CD4-positive, alpha-beta T cell treated with Interleukin-2 at 100 ng/mL for 4 hours (primary cell): Measurements from ENCODE around the gene FRRS1L.

Experiments used
- DNase-seq: peaks from one replicate; pipeline ENCODE4 v3.0.0-alpha.2; 2020; ENCODE audit warnings: low spot score

Gene FRRS1L

DNA sequence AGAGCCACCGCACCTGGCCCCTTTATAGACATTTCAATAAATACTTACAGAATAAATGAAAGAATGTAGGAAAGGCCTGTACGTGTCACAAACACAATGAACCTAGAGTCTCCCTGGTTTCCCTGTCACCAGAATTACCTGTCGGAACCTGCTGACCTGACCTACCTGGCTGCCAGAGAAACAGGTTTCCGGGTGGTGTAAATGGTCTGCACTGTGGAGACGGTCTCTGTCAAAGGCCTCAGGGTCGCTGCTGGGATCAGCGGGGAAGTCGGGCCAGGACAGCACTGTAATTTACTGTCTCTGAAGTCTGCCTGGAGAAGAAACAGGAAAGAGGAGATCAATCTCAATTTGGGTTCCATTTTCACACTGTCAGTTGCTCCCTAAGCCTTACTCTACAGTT is 9.3 kb upstream of the FRRS1L start:
- no peak for DNase-seq

DNA sequence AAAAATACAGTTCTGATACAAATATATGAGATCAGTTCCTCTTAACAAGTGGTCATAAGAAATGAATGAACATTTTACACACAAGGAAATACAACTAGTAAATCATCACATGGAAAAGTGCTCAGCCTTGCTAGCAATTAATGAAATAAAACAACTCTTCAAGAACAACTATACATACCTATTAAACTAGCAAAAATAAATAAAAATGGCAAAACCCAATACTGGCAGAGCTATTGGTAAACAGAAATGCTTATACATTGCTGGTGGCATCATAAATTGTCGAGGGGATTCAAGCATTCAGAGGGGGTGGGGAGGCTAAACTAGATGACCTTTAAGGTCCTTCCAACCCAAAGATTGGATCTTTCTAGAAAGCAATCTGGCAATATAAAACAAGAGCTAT is 5.9 kb upstream of the FRRS1L start:
- no peak for DNase-seq

DNA sequence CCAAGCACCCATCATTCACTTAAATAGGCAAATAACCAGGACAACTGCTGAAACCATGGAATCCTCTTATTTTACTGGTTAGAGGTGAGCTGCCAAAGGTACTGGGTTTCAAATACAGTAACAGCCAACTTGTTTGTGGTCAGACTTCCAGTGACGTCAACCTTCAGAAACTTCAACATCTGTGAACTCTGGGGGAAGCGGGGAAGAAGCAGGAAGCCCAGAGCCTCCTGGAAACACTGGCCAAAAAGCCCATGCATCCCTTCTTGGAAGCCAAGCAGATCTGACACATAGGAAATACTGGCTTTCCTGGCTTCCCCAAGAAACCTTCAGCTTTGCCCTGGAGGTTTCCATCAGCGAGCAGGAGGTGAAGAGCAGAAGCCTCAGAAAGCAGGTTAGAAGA is 4.9 kb upstream of the FRRS1L start:
- no peak for DNase-seq

DNA sequence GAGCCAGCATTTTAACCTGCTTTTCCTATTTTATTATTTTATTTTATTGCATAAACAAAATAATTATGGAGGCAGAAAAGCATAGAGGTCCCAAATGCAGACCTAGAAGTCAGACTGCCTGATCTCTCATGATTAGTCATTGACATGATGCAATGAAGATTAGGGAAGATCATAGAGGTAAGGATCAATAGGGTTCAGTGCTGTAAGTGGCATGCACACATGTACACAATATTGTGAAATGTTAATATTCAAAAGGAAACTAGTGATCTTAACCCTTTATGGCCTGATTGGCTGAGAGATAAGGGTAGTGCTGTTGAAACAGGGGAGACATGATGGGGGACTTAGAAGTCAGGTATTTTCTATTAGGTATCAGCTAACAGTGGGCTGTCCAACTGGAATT is 1.1 kb upstream of the FRRS1L start:
- DNase-seq = no peak

DNA sequence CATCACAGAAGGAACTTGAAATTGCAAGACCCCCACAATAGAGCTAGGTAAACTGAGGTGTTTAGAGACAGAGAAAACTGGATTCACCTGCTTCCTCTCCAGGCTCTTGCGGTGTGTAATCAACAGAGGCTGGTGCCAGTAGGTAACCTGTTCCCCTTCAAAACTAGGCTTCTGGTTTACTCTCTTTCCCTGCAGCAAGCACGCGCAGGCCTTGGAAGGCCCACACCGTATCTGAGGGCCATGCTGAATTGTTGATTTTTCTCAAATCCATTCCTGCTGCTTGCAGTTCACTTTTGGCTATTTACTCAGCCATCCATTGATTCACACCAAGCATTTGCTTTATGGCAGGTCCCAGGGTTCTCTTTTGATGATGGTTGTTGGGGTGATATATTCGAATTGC is 667 bp upstream of the FRRS1L start:
- no peak for DNase-seq

DNA sequence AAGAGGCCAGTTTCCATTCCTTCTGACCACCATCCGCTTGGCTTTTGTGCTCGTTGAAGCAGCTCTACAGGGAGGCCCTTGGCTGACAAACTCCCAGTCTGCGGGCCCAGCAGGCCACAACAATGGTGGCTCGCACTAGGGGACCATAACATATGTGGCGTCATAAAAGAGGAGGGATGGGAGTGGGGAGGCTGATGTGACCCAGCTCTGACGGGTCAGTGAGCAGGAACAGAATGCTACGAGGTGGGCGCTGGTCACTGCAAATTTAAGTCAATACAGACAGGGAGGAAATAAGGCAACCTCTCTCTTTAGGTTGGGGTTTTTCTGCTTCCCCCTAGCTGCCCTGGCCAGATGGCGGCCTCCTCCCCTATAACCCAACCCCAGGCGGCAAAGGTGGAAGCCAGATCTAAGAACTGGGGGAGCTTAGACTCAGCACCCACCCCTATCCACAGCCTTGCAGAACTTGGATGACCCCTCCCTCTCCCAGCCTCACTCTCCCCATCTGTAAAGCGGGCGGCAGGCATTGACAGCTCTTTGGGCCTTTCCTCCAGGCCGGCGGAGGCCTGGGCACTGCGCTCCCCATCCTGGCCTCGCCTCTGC is 778 bp downstream of the FRRS1L start:
- no peak for DNase-seq

DNA sequence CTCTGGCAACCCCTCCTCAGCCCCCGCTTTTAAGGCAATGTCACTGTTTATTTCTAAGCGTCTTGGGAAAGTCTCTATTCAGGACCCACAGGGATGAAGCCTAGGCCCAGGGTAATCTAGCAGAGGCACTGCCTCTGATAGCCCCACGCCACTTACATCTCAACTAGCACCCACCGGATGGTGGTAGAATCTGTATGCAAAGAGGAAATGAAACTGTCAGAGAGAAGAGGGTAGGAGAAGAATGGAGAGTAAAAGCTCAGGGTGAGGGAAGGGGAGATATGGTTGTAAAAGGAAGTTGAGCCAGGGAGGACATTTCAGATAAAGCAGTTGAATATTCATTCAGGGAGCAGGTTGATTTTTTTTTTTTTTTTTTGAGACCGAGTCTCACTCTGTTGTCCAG is 3.0 kb downstream of the FRRS1L start:
- no peak for DNase-seq

DNA sequence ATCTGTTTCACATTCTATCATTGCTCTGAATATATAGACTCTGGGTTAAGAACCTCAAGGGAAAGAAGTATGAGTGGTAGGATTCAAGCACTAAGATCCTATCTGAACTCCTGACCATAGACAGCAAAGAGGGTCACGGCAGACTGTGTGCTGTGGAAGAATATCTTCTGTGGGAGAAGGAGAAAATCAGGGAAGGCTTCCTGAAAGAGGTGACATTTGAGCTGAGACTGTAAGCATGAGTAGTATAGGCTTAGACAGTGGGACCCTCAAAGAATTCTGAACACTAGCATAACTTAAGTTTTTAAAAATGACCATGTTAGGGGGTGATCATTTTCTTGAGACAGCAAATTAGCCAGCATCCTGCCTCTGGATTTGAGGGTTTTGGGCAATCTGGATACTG is 3.9 kb downstream of the FRRS1L start:
- no peak for DNase-seq

DNA sequence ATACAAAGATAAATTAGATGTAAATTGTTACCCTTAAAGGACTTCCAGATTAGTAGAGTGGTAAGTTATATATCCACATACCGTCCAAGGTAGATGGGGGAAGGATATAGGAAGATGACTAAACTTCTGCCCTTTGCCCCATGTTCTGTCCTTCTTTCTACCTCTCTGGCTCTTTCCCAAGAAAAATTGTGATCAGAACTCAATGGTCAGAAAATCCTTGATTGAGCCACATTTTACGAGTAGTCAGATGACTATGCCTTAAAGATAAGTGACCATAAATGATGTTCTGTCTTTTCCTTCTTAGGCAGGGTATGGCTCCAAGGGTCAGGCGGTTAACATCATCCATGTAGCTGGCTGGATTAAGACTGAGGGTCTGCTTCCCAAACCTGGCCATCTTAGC is 4.4 kb downstream of the FRRS1L start:
- no peak for DNase-seq

DNA sequence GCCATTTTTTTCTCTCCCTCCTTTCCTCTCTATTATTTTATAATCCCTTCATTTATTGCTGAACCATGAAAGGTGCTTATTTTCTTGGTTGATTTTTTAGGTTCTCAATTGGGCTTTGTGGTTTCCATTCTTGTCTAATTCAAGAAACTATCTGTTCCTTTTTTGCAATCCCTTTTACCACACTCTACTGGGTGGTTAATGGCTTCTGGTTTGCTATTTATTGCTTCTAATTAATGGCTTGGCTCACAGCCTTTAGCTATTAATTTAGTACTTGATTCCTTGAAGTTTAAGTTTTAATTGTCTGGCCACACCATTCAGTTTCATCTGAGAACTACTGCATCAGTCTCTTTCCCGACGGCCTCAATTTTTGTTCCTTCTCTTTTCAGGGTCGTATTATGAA is 5.6 kb downstream of the FRRS1L start:
- DNase-seq = no peak

DNA sequence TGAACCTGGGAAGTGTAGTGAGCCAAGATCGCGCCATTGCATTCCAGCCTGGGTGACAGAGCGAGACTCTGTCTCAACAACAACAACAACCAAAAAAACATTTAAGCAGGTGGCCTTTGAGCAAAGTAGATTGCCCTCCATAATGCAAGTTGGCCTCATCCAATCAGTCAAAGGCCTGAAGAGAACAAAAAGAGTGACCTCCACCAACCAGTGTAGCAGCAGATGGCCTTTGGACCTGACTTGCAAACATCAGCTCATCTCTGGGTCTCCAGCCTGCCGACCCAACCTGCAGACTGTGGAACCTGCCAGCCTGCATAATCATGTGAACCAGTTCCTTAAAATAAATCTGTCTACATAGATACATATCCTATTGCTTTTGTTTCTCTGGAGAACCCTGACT is 7.5 kb downstream of the FRRS1L start:
- DNase-seq = no peak

DNA sequence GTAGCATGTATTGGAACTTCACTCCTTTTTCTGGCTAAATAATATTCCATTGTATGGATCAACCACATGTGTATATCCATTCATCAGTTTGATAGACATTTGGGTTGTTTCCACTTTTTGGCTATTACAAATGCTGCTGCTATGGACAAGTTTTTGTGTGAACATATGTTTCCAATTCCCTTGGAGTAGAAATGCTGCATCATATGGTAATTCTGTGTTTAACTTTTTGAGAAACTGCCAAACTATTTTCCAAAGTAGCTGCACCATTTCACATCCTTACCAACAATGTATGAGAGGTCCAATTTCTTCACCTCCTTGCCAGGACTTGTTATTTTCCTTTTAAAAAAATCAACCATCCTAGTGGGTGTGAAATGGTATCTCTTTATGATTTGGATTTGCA is 8.4 kb downstream of the FRRS1L start:
- no peak for DNase-seq

DNA sequence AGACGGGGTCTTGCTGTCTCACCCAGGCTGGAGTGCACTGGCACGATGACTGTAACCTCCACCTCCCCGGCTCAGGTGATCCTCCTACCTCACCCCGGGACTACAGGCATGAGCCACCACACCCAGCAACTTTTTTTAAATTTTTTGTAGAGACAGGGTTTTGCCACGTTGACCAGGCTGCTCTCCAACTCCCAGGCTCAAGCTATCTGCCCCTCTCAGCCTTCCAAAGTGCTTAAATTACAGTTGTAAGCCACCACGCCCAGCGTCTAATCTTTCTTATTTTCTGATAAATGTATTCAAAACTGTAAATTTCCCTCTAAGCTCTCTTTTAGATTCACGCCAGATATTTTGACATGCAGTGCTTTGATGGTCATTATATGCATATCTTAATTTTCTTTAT is 10.3 kb downstream of the FRRS1L start:
- DNase-seq = no peak

DNA sequence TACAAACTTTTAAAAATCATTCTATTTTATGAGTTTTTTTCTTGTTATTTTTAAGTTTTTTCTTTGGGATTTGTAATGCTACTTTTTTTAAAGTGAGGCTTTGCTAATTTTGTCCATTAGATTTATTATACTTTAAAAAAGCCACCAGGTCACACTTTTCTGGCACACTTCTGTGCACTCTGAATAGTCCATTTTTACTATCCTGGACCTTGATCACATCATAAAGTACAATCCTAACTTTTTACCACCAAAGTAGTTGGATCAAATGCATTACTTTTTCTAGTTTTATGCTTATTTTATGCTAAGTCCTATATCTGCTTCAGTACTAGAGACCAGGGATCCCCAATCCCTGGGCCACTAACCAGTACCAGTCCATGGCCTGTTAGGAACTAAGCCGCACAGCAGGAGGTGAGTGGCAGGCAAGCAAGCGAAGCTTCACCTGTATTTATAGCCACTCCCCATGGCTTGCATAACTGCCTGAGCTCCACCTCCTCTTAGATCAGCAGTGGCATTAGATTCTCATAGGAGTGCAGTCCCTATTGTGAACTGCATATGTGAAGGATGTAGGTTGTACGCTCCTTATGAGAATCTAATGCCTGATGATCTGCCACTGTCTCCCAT is 16.0 kb downstream of the FRRS1L start:
- DNase-seq = no peak

DNA sequence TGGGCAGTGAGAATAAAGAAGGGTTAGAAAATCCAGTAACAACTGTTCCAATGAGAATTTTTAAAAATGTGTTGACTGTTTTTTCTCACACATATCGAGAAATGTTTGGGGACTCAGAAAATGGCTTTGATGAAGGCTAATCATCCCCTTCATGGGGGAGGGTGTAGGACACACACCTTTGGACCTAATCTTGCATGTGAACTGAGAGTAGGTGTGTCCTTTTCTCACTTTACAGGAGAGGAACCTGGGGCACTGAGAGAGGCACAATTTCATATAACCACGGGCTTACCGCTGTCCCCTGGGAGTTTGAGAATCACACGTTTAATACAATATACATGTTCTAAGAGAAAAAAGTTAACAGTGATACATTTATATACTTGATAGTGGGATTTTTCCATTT is 17.3 kb downstream of the FRRS1L start:
- no peak for DNase-seq

DNA sequence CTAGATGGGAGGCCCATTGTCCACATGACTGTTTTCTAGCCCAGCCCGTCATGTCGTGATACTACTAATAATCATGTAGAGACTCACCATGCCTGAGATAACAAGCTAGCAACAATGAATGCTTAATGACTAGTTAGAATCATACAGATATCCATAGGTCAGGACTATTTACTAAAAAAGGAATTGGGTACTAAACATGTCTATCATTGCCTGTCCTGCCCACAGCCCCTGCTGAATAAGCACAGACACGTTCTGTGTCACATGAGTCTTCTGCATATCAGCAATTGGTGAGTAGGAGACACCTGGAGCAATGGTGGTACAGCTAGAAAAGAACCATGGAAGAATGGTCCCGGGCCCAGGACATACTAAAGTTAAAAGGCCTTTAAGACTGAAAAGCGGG is 18.0 kb downstream of the FRRS1L start:
- DNase-seq = no peak

DNA sequence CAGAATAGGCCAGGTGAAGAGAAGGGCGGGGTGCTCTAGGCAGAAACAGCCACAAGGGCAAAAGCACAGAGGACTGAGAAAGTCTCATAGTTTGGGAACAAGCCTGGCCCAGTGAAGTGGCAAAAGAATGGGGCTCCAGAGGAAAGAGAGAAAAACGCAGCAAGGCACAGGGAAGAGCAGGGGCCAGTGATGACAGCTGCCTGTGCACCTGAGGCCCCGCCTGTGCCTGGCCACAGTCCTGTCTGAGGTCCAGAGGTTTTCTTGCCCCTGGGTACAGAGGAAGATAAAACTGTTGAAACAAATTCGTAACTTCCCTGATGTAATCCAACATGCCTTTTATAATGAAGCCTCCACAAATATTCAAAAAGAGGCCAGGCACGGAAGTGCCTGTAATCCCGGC is 22.0 kb downstream of the FRRS1L start:
- DNase-seq = no peak

DNA sequence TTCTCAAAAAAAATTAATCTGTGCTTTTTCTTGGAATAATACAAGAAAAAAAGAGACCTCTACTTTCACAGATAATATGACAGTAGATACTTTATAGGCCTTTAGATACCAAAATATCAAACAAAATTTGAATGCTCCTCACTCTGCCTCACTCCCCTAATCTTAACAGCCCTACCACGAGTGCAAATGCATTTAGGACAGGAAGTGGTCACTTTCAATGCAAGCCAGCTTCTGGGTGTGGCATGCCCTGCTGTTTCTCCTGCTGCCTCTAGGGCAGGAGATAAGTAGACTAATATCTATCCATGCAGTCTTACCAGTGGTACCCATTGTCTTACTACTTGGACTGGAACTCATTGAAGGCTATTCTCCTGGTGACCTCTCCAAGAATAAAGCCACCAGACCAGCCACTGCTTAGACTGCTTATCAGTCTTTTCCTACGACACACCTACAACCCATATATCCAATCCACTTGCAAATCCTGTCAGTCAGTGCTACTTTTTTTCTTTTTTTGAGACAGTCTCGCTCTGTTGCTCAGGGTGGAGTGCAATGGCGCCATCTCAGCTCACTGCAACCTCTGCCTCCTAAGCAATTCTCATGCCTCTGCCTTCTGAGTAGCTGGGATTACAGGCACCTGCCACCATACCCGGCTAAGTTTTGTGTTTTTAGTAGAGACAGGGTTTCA is 23.0 kb downstream of the FRRS1L start:
- DNase-seq = peak; percentile 2

DNA sequence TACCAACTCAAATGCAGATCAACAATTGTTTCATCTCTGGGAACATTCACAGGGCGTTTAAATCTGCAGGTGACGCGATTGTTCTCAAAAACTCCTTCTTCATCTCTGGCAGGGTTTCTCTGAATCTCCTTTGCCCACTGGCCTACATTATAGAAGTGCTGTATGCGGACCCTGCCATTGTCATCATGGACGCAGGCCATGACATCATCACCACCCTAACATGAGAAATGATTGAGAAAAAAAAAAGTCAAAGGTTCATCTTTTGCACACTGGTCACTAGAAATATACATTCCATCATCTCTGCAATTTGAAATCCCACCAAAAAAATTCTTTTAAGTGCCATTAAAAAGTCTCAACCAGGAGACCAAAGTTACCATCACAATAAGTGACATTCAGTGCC is 25.7 kb downstream of the FRRS1L start:
- DNase-seq = no peak

DNA sequence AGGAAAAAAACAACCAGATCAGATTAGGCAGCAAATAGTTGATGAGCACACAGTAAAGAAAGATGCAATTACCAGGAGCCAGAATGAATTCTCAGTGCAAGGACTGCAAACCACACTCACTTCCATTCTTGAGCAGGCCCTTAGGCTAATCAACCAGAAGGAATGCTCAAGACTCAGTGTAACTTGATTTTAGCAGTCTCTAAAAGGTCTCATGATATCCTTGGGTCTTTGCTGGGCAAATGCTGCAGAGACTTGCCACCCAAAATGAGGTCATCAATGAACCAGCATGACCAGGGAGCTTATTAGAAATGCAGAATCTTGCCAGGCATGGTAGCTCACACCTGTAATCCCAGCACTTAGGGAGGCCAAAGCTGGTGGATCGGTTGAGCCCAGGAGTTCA is 27.2 kb downstream of the FRRS1L start:
- DNase-seq = no peak

DNA sequence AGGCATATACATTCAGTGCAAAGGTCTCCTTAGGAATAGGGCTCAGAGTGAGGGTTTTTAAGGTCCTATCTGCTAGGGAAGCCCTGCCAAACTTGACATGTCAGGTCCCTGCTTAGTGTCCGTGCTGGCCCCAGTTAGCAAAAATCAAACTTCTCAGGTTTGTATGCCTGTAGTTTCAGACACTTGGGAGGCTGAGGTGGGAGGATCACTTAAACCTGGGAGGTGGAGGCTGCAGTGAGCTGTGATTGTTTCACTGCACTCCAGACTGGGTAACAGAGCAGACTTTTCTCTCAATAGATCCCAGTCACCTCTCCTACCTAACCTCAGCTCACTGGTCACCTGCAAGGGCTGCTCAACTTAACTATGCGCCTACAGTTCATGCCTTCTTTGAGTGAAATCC is 28.6 kb downstream of the FRRS1L start:
- no peak for DNase-seq

DNA sequence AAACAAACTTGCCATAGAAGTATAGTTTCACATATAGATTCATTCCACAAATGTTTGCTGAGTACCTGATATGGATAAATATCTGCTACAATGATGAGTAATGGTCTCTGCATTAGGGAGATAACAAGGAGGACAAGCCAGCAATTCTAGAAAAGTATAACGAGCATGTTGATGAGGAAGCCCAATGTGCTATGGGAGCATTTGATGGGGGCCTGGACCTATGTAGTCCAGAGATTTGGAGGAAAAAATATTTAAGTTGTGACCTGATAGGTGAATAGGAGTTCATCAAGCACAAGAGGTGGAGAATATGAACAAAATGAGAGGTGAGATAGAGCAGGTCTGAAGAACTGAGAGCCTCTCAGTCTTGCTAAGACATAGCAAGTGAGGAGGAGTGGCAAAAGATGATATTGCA is 32.9 kb downstream of the FRRS1L start:
- DNase-seq = no peak

DNA sequence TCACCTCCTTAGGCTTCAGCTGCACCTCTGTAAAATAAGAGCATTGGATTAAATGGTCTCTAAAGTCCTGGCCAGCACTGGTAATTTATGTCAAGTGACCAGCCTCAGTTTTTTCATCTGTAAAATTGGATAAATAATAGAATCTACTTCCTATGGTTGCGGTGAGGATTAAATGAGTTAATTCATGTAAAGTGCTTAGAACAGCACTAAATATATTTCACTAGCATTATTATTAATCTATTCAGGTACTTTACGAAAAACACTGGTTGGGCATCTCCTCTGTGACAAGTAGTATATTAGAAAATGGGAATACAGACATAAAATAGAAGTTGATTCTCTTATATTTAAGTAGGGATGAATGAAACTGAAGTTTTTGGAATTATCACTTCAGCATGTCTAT is 33.5 kb downstream of the FRRS1L start:
- DNase-seq = no peak

DNA sequence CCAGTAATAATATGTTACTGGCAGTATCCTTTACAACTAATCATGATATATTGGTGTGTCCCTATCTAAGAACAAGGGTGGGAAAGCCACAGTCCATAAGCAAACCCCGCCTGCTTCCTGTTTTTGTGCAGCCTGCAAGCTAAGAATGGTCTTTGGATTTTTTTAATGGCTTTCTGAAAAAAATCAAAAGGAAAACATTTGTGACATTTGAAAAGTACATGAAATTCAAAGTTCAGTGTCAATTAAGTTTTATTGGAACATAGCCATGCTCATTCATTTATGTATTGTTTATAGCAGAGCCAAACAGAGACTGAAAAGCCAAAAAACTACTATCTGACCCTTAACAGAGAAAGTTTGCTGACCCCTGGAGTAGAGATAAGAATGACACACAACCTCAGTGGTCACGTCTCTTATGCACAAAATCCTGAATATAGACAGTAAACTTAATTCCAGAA is 34.5 kb downstream of the FRRS1L start:
- DNase-seq = no peak
